ENCODE measurements around the gene SLC29A3. TPM values are rescaled to one million over a fixed set of nuclear protein-coding genes. Genes with fewer than 3 reads are reported as not detected.

Gene SLC29A3
- polyA plus RNA-seq, 1 donor (not counting 4 experiments of a cell fraction or from before 2014, with no cell fraction given), result 0.52 TPM

DNA sequence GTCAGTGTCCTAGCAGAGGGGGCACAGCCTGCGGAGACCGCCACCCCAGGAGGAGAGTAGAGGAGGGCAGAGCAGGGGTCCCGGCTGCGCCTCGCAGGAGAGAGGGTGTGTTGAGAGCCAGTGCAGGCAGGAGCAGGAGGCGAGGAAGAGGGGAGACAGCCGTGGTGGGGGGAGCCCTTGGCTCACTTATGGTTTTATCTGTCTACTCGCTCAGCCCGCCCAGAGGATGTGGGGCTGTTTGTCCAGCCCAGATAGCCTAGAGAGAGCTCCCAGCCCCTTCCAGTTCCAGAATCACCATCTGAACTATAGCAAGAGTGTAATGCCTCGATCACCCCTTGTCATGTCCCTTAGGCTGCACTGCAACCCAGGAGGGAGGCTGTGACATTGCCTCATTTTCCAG lies 26.6 kb downstream of the SLC29A3 start:
- Histone ChIP-seq H3K4me1 (ENCODE audit: control insufficient read depth, extremely low read depth, insufficient read depth, low read length) (peaks cover 7% of the 10 kb centered on the region), H2AFZ (ENCODE audit: control insufficient read depth, low read length) (no peak overlapping the region), H3K79me2 (ENCODE audit: control insufficient read depth, insufficient read depth, low read length) (no peaks in the 10 kb centered on the region), H3K27ac (ENCODE audit: control insufficient read depth, insufficient read depth, low read length) (no peak overlapping the region), H3K9me1 (ENCODE audit: control insufficient read depth, extremely low read depth, insufficient read depth, low read length) (no peaks in the 10 kb centered on the region), H3K27me3 (ENCODE audit: control insufficient read depth, extremely low read depth, insufficient read depth, low read length) (peaks cover 42% of the 10 kb centered on the region), H3K9ac (ENCODE audit: control insufficient read depth, extremely low read depth, insufficient read depth, low read length) (no peak overlapping the region), H3K9me3 (ENCODE audit: control insufficient read depth, low read depth, low read length) (no peaks in the 10 kb centered on the region), H3K36me3 (ENCODE audit: control insufficient read depth in 2 of 2, extremely low read depth in 1 of 2, insufficient read depth in 2 of 2, low read length in 2 of 2) (no peaks in the 10 kb centered on the region), H3K4me2 (ENCODE audit: control insufficient read depth, extremely low read depth, insufficient read depth, low read depth, low read length) (no peak overlapping the region), H4K20me1 (ENCODE audit: control insufficient read depth, extremely low read depth, insufficient read depth, low read length) (peaks cover 6% of the 10 kb centered on the region), H3K4me3 (ENCODE audit: control insufficient read depth in 2 of 3, extremely low read depth in 1 of 3, insufficient read depth in 2 of 3, low read depth in 1 of 3, low read length in 3 of 3) (no peak overlapping the region)
- no peak for FAIRE-seq
- DNase-seq (ENCODE audit: low read depth, low spot score), result no peak
- TF ChIP-seq, protein P1, sequence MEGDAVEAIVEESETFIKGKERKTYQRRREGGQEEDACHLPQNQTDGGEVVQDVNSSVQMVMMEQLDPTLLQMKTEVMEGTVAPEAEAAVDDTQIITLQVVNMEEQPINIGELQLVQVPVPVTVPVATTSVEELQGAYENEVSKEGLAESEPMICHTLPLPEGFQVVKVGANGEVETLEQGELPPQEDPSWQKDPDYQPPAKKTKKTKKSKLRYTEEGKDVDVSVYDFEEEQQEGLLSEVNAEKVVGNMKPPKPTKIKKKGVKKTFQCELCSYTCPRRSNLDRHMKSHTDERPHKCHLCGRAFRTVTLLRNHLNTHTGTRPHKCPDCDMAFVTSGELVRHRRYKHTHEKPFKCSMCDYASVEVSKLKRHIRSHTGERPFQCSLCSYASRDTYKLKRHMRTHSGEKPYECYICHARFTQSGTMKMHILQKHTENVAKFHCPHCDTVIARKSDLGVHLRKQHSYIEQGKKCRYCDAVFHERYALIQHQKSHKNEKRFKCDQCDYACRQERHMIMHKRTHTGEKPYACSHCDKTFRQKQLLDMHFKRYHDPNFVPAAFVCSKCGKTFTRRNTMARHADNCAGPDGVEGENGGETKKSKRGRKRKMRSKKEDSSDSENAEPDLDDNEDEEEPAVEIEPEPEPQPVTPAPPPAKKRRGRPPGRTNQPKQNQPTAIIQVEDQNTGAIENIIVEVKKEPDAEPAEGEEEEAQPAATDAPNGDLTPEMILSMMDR (optimal IDR thresholded peaks at IDR 0.05 in 1 of 3, IDR thresholded peaks at IDR 0.05 in 1 of 3, conservative IDR thresholded peaks at IDR 0.05 in 1 of 3; ENCODE audit: extremely low read depth in 1 of 3, insufficient read depth in 2 of 3, low read length in 3 of 3), result no peak
- no peak for TF ChIP-seq EZH2 (IDR thresholded peaks at IDR 0.05; ENCODE audit: low read length)
- dilution Hi-C loops (cut with MboI; ENCODE audit: extremely low pct_ligation_motif_present, low sequenced_read_pairs), result no loop called here

DNA sequence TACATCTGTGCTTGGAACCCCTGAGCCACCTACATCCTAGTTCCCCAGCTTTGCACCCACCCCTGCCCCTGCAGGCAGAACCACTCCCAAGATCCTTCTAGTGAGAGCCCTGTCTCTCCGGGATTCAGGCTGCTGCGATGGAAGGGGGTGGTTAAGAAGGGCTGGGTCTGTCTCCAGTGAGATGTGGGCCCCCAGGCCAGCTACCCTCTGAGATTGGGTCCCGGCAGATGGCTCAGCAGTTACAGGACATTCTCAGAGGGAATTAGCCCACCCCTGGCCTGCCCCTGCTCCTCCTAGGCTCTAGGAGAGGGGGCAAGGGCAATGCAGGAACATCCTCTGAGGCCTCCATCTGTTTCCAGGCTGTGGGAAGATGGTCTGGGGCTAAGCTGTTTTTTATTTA lies 27.7 kb downstream of the SLC29A3 start:
- H3K27ac ChIP-seq (ENCODE audit: control insufficient read depth, insufficient read depth, low read length), result no peak overlapping the region
- dilution Hi-C loops (cut with MboI; ENCODE audit: extremely low pct_ligation_motif_present, low sequenced_read_pairs), result no loop called here
- peaks cover 7% of the 10 kb centered on the region for H3K4me1 ChIP-seq (ENCODE audit: control insufficient read depth, extremely low read depth, insufficient read depth, low read length)
- H3K4me2 ChIP-seq (ENCODE audit: control insufficient read depth, extremely low read depth, insufficient read depth, low read depth, low read length), result no peak overlapping the region
- no peaks in the 10 kb centered on the region for H3K9me3 ChIP-seq (ENCODE audit: control insufficient read depth, low read depth, low read length)
- H3K27me3 ChIP-seq (ENCODE audit: control insufficient read depth, extremely low read depth, insufficient read depth, low read length), result peaks cover 48% of the 10 kb centered on the region
- FAIRE-seq (no peak), DNase-seq (ENCODE audit: low read depth, low spot score) (no peak)
- H4K20me1 ChIP-seq (ENCODE audit: control insufficient read depth, extremely low read depth, insufficient read depth, low read length), result peaks cover 6% of the 10 kb centered on the region
- H3K9ac ChIP-seq (ENCODE audit: control insufficient read depth, extremely low read depth, insufficient read depth, low read length), result no peak overlapping the region
- H3K4me3 ChIP-seq (ENCODE audit: control insufficient read depth in 2 of 3, extremely low read depth in 1 of 3, insufficient read depth in 2 of 3, low read depth in 1 of 3, low read length in 3 of 3), result no peak overlapping the region
- H3K9me1 ChIP-seq (ENCODE audit: control insufficient read depth, extremely low read depth, insufficient read depth, low read length), result no peaks in the 10 kb centered on the region
- H2AFZ ChIP-seq (ENCODE audit: control insufficient read depth, low read length), result no peak overlapping the region
- no peaks in the 10 kb centered on the region for H3K36me3 ChIP-seq (ENCODE audit: control insufficient read depth in 2 of 2, extremely low read depth in 1 of 2, insufficient read depth in 2 of 2, low read length in 2 of 2)
- TF ChIP-seq, protein P1 (optimal IDR thresholded peaks at IDR 0.05 in 1 of 3, IDR thresholded peaks at IDR 0.05 in 1 of 3, conservative IDR thresholded peaks at IDR 0.05 in 1 of 3; ENCODE audit: extremely low read depth in 1 of 3, insufficient read depth in 2 of 3, low read length in 3 of 3), result no peak
- no peak for TF ChIP-seq EZH2 (IDR thresholded peaks at IDR 0.05; ENCODE audit: low read length)
- no peaks in the 10 kb centered on the region for H3K79me2 ChIP-seq (ENCODE audit: control insufficient read depth, insufficient read depth, low read length)
